Stimulated activated naive CD8-positive, alpha-beta T cell treated with anti-CD3 and anti-CD28 coated beads, Interleukin-15, Interleukin-2, amounts not matched to agents 100 U/mL and 50 U/mL, for 24 hours (primary cell): ENCODE results near the gene KIAA1328.

ENCODE experiments used
- ATAC-seq: fragments of 150-1000 bp; cut with Tn5 transposase; one replicate; pipeline ENCODE4 v1.10.0; 2021
- DNase-seq: peaks from one replicate; pipeline ENCODE4 v3.0.0; 2021

Gene KIAA1328

GRCh38 chr18:37219257-37219656 is 390.3 kb downstream of the KIAA1328 start:
- ATAC-seq = no peak
- no peak for DNase-seq

DNA sequence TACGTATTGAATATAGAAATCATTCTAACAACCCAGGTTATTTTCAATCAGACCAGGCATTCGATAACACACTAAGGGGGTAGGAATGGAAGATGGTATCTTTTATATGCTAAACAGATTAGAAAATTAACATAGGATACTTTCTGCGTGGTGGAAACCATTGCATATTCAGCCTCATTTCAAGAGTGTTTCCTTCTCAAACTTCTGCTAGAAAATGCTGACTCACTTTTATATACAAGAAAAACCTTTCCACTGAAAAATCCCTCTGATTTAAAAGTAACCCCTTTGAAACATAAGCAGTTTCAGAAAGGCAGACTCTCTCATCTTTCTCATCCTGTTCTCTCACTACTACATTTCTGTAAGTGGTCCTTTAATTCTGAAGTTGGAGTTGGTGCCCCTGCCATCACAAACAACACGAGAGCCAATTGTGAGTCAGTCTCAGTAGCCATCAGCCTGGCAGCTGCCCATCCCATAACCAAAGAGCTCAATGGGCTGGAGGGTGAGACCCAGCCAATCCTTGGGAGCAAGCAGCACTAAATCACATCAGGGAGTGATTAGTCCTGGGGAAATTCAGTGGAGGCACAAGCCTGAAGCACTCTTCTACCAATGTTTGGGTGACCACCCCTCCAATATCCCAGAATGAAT is 393.5 kb downstream of the KIAA1328 start:
- ATAC-seq = no peak
- no peak for DNase-seq

GRCh38 chr18:37222999-37223378 is 394.1 kb downstream of the KIAA1328 start:
- DNase-seq (no peak), ATAC-seq (no peak)

DNA sequence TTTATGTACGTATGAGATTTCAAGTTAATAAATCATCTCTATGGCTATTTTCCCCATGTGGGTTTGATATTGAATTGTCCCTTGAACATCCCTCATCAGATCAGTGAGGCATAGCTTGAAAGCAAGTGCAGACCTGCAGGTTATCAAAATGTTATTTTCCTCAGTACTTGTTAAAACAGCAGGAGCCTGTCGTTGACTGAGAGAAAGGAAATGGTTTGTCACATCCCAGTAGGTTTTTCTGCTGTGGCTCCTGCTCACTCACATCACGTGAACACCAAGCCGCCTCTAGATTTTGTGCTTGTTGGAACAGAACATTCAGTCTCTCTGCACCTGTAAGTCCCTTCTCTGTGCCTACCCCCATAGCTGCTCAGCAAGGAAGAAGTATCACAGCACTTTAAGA is 396.4 kb downstream of the KIAA1328 start:
- DNase-seq (no peak), ATAC-seq (no peak)

- DNase-seq = no peak
- ATAC-seq = no peak
Measured at GRCh38 chr18:37230768-37231167, 401.8 kb downstream of the KIAA1328 start.

DNA sequence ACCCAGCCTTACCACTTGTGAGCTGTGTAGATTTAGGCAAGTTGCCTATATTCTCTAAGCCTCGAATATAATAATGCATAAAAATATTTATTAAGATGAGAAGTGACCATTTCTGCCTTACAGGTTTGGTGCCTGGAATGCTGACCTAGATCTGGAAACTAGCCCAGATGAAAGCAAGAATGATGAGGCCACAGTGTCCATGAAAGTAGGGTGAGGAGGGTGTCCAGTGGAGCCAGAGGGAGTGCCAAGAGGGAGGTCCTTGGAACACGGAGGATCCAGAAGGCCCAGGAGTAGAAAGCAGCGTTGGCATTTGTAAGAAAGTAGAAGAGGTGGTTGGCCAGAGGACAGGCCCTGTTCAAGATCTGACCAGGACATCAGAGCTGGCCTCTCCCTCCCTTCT is 402.3 kb downstream of the KIAA1328 start:
- ATAC-seq (no peak), DNase-seq (no peak)

GRCh38 chr18:37235583-37235982 is 406.7 kb downstream of the KIAA1328 start:
- ATAC-seq = no peak
- DNase-seq = no peak

DNA sequence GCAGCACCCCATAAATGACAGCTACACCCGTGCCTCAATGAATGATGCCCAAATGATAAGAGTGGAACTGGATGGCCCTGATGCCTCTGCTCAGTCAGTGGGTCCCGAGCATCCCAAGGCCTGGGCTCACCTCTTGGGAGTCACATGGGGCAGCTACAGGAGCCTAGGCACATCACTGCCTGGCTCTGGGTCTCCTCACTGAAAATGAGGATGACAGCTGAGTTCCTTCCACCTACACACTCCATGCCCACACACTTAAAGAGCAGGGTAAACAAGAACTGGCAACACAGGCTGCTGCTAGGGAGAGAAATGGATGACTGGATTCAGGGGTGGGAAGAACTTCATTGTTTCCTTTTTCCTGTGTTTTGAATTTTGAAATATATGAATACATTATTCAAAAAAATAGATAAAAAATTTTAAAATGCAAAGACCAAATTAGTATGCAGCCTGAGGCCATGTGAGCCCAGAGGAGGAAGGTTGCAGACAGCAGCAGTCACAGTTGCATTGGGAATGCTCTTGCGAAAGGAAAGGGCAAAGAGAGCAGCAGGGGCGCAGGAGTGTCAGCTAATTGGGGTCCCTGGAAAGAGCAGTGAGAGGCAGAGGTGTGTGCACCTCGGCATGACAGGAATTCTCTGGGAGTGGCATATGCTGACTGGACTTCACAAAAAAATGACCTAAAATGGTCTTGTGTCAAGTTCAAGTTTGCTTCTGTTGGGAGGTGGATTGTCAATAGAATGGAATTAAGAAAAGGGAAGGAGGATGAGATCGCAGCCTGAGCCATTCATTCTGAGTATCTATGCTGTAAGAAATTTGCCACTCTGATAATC is 409.6 kb downstream of the KIAA1328 start:
- ATAC-seq = no peak
- DNase-seq = no peak

- no peak for DNase-seq
- no peak for ATAC-seq
Measured at GRCh38 chr18:37242091-37242490, 413.2 kb downstream of the KIAA1328 start.

DNA sequence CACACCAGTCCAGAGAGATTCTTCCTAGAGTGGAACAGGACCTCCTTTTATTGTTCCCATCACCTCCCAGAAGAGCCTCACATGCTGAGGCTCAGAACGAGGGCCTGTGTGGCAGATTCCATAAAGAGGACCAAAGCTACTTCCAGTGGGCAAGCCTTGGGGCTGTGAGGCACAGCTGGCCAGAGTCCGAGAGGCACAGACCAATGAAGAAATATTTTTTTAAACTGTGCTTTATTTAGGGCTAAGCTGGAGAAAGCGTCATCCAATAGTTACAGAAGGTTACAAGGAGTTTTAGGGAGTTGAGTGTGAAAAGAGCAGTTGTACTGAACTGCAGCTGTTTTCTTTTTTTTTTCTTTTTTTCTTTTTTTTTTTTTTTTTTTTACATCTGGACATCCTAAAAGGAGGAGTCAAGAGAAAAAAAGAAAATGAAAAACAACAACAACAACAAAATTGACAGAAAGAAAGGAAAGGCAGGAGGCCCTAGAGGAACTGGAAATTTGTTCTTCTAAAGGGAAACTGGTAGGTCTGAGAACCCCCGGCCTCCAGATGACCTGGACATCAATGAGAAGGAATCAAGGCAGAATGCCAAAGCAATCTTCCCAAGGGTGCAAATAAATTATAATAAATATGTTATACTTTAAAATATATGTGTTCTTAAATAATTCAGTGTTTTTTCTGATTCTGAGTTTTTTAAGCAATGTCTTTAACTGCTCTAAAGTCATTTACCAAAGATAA is 414.1 kb downstream of the KIAA1328 start:
- DNase-seq (no peak), ATAC-seq (no peak)

GRCh38 chr18:37243741-37244140 is 414.8 kb downstream of the KIAA1328 start:
- DNase-seq = no peak
- ATAC-seq = no peak

GRCh38 chr18:37244618-37245017 is 415.7 kb downstream of the KIAA1328 start:
- DNase-seq (no peak), ATAC-seq (no peak)

GRCh38 chr18:37246779-37247340 is 417.9 kb downstream of the KIAA1328 start:
- ATAC-seq (no peak), DNase-seq (no peak)

DNA sequence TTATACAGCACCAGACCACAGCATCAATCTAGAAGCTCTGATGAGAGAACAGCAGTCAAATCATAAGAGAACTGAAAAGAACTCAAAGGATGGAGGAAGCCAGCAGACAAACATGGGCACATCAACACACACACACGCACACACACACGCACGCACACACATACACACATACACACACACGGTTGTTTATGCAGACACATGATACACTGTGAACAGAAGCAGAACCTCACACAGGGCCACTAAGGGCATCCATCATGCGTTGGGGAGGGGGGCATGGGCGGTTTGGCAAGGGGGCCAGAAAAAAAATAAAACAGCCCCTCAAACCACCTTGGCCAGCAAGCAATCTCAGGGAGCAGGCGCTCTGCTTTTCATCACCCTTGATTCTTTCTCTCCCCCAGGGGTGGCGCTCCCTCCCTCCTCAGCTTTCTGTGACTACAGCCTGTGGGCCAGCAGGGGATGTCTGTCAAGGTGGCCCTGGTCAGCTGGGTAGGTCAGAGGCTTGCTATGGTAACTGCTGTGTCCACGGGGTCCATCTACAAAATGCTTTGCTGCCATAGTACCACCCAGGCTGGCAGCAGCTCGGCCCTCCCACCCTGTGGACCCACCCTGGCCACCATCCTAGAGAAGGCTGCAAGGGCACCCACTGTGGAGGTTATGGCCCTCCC is 418.7 kb downstream of the KIAA1328 start:
- ATAC-seq (no peak), DNase-seq (no peak)

- ATAC-seq (no peak), DNase-seq (no peak)
Measured at GRCh38 chr18:37248281-37248680, 419.4 kb downstream of the KIAA1328 start.

DNA sequence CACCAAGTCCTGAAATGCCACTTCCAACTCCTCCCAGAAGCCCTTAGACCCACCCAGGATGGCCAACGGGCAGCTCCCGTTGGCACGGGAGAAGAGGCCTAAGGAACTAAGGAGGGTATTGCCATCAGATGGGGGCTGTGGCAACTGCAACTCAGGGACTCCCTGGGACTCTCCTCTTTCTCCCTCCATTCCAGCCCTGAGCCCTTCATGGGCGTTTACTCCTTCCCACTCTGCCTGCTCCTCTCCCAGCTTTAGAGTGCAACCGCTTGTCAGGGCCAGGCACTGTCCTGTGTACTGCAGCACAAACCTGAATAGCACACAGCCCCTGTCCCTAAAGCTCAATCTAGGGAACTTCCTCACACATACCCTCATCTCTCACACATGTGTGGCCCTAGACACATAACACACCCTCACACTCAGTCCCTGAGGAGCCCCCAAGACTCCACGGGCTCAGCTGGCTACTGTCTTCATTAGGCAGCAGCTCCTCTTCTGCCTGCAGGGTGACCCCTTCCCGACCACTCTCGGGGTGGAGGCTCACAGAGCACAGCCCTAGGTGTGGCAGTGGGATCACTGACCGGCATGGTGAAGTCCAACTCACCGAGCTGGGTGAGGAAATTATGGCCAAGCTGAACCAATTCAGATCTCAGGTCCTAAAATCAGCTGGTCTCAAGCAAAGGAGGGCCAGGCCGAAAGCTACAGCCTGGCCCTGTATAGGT is 420.4 kb downstream of the KIAA1328 start:
- no peak for ATAC-seq
- DNase-seq = no peak

- ATAC-seq = no peak
- DNase-seq = no peak
Measured at GRCh38 chr18:37249895-37250618, 421.1 kb downstream of the KIAA1328 start.

DNA sequence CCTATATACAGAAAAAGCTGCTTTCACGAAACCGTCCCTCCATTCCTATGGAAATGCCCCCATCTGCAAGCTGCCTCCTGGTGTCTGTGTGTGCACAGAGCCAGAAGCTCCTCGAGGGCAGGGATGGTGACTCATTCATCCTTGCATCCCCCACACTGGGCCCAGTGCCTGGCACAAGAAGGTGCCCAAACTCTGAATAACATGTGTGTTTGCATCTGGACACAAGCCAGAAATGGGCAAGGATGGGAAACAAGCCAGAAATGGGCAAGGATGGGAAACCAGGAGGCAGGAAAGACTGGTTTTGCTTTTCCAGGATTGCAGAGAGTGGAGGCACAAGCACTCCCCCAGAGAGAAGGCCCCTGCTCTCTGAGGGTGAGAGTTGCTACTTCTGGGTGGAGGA is 422.8 kb downstream of the KIAA1328 start:
- no peak for DNase-seq
- ATAC-seq = no peak

DNA sequence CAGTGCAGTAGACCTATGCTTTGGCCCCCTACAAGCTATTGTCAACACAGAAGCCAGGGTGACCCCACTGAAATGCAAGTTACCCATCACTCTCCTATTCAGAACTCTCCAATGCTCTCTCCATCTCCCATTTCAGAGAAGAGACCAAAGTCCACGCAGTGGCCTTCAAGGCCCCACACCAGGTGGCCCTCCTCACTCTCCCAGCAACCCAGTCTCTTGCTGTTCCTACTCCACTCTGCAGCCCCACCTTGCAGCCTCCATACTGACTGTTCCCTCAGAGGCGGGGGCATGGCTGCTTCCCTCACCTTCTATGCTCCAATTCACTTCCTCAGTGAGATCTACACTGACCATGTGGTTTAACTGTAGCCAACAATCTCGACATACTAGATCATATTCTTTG is 423.4 kb downstream of the KIAA1328 start:
- no peak for DNase-seq
- ATAC-seq = no peak

GRCh38 chr18:37252854-37253393 is 424.0 kb downstream of the KIAA1328 start:
- DNase-seq (no peak), ATAC-seq (no peak)
